Sigmoid colon (tissue), 7 donors: ENCODE data around the gene FAM234A. TPM values are rescaled to one million over a fixed set of nuclear protein-coding genes. Genes with fewer than 3 reads are reported as not detected.
"Not testable (repeated sequence)": the region's sequence is repeated elsewhere in the genome, so short reads cannot be mapped to it uniquely, and the experiment has no call there.

ENCODE experiments used
- DNase-seq: peaks from one replicate; pipeline ENCODE4 v3.0.0-alpha.2; 2019
- H3K27ac ChIP-seq, 4 donors: fragments of 200-600 bp; sonication (generic); one replicate each; pipeline ENCODE4 v1.5.1; 2016 to 2019; ENCODE audit warnings: mild to moderate bottlenecking in 1 of 4
- H3K27me3 ChIP-seq, 3 donors: fragments of 200-600 bp; sonication (generic); one replicate each; pipeline ENCODE4 v1.5.1; 2019; ENCODE audit warnings: mild to moderate bottlenecking in 1 of 3
- H3K36me3 ChIP-seq, 4 donors: fragments of 200-600 bp; sonication (generic); one replicate each; pipeline ENCODE4 v1.5.1; 2016 to 2019
- H3K4me1 ChIP-seq, 4 donors: fragments of 200-600 bp; sonication (generic); one replicate each; pipeline ENCODE4 v1.5.1; 2017 to 2019
- H3K4me3 ChIP-seq, 4 donors: fragments of 200-600 bp; sonication (generic); one replicate each; pipeline ENCODE4 v1.5.1; 2017 to 2019; ENCODE audit warnings: mild to moderate bottlenecking in 2 of 4, moderate library complexity in 1 of 4
- H3K9me3 ChIP-seq, 4 donors: fragments of 200-600 bp in 3 of 4; sonication (generic) in 3 of 4; one replicate each; pipeline versions ENCODE4 v1.5.1 to v1.6.1; 2013 to 2019
- EP300 ChIP-seq, 4 donors: sonication (generic); formaldehyde crosslinking; IDR thresholded peaks; one replicate each; pipeline ENCODE4 v1.6.1; 2017; ENCODE audit warnings: antibody characterized with exemption in 4 of 4
- POLR2A ChIP-seq, 2 donors: fragments of 450-650 bp; IDR thresholded peaks; one replicate each; pipeline ENCODE4 v1.6.1; 2016; ENCODE audit warnings: antibody characterized with exemption in 2 of 2, mild to moderate bottlenecking in 2 of 2, moderate library complexity in 2 of 2
- POLR2AphosphoS5 ChIP-seq, 4 donors: sonication (generic); formaldehyde crosslinking; IDR thresholded peaks; one replicate each; pipeline ENCODE4 v1.6.1; 2017; ENCODE audit warnings: antibody characterized with exemption in 4 of 4
- WGBS, 2 donors: extraction: QIAGEN DNeasy Blood & Tissue Kit; methylation state at CpG; one replicate each; pipeline ENCODE4 v1.1.7; 2013; 5-methylcytosine and 5-hydroxymethylcytosine counted together
- intact Hi-C: fragments of 100-400 bp; cut with DNase I; formaldehyde crosslinking; loops from one replicate; pipeline ENCODE4 v1.15.1; 2023
- polyA plus RNA-seq, 3 donors: library from polyadenylated mRNA; stranded (reverse); fragments of 200-250 nt; gene quantifications; one replicate each; pipeline ENCODE4 v1.2.3, GENCODE V29; 2013
- total RNA-seq, 4 donors: library from RNA; depleted of rRNA; stranded (reverse); fragments of >200 nt; gene quantifications; one replicate each; pipeline ENCODE4 v1.1.0, GENCODE V29; 2016
- TF ChIP-seq, protein P1 (sequence below), 4 experiments: fragments of 450-650 bp in 3 of 4; fragments of 200-600 bp in 1 of 4; IDR thresholded peaks; one replicate each; pipeline ENCODE4 v1.5.1; 2016 to 2019; ENCODE audit warnings: antibody characterized with exemption in 4 of 4, mild to moderate bottlenecking in 3 of 4, moderate library complexity in 2 of 4
- donor health status: healthy with polysubstance abuse.
- donor health status: Bipolar disorder and iron deficiency.
- donor health status: healthy.

FAM234A gene
- total and polyA plus RNA-seq, 7 donors, result 12.6 to 82.5 (median 47.1) TPM

DNA sequence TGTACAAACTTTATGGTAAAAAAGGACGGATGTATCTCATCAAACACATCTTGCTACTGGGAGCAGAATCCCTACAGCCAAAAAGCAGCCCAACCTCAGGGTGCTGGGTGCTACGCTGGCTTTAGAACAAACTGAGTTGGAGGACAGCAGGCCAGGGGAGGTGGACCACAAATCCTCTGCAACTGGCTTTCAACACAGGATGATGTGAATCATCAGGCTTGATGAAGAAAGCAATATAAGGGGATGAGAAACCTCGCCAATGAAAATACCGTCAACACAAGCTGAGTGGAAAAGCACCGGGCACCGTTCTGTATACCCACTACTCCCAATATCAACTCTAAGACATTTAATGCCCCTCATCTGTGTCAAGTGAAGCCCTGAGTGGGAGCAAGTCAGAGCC lies 40.1 kb upstream of the FAM234A start:
- intact Hi-C loops, result no loop called here
- no peak overlapping the region for H3K27ac ChIP-seq
- no peak overlapping the region for H3K4me3 ChIP-seq
- H3K27me3 ChIP-seq, result no peaks in the 10 kb centered on the region
- no peak for DNase-seq
- no peaks in the 10 kb centered on the region for H3K4me1 ChIP-seq
- peaks cover 53 to 100% (median 84%) of the 10 kb centered on the region in 4 donors for H3K36me3 ChIP-seq
- no peaks in the 10 kb centered on the region for H3K9me3 ChIP-seq
- 88 to 98% methylated on average over 6 of the region's 6 CpGs for WGBS, 2 donors
- TF ChIP-seq, protein P1, sequence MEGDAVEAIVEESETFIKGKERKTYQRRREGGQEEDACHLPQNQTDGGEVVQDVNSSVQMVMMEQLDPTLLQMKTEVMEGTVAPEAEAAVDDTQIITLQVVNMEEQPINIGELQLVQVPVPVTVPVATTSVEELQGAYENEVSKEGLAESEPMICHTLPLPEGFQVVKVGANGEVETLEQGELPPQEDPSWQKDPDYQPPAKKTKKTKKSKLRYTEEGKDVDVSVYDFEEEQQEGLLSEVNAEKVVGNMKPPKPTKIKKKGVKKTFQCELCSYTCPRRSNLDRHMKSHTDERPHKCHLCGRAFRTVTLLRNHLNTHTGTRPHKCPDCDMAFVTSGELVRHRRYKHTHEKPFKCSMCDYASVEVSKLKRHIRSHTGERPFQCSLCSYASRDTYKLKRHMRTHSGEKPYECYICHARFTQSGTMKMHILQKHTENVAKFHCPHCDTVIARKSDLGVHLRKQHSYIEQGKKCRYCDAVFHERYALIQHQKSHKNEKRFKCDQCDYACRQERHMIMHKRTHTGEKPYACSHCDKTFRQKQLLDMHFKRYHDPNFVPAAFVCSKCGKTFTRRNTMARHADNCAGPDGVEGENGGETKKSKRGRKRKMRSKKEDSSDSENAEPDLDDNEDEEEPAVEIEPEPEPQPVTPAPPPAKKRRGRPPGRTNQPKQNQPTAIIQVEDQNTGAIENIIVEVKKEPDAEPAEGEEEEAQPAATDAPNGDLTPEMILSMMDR (IDR thresholded peaks at IDR 0.05), result no peak
- TF ChIP-seq POLR2AphosphoS5 (IDR thresholded peaks at IDR 0.05) (no peak), POLR2A (IDR thresholded peaks at IDR 0.05) (no peak), EP300 (IDR thresholded peaks at IDR 0.05) (no peak)

DNA sequence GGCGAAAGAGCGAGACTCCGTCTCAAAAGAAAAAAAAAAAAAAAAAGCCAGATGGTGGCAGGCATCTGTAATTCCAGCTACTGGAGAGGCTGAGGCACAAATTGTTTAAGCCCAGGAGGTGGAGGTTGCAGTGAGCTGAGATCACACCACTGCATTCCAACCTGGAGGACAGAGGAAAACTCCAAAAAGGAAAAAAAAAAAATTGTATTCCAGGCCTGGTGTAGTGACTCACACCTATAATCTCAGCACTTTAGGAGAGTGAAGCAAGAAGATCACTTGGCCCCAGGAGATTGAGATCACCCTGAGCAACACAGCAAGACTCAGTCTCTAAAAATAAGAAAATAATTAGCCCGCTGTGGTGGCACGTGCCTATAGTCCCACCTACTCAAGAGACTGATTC lies 34.2 kb upstream of the FAM234A start:
- no peak overlapping the region for H3K27ac ChIP-seq
- intact Hi-C loops, result no loop called here
- TF ChIP-seq, protein P1 (IDR thresholded peaks at IDR 0.05), result no peak
- TF ChIP-seq POLR2AphosphoS5 (IDR thresholded peaks at IDR 0.05) (no peak), POLR2A (IDR thresholded peaks at IDR 0.05) (no peak), EP300 (IDR thresholded peaks at IDR 0.05) (no peak)
- H3K4me3 ChIP-seq, result no peak overlapping the region
- 96 to 97% methylated on average over 5 of the region's 5 CpGs for WGBS, 2 donors
- peaks cover 41 to 92% (median 57%) of the 10 kb centered on the region in 4 donors for H3K36me3 ChIP-seq
- no peaks in the 10 kb centered on the region for H3K4me1 ChIP-seq
- no peaks in the 10 kb centered on the region for H3K9me3 ChIP-seq
- DNase-seq, result no peak
- no peaks in the 10 kb centered on the region for H3K27me3 ChIP-seq

DNA sequence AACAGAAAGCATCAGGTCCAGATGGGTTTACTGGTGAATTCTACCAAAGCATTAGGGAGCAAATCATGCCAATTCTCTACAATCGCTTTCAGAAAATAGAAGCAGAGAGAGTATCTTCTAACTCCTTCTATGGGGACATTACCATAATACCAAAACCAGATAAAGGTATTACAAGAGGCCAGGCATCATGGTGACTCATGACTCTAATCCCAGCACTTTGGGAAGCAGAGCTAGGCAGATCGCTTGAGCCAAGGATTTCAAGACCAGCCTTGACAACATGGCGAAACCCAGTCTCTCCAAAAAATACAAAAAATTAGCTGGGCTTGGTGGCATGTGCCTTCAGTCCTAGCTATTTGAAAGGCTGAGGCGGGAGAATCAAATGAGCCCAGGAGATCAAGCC lies 31.4 kb upstream of the FAM234A start:
- no peak for TF ChIP-seq EP300 (IDR thresholded peaks at IDR 0.05)
- TF ChIP-seq POLR2AphosphoS5 (IDR thresholded peaks at IDR 0.05), result no peak
- H3K4me3 ChIP-seq, result no peak overlapping the region
- H3K36me3 ChIP-seq, result peaks cover 48 to 92% (median 62%) of the 10 kb centered on the region in 4 donors
- H3K4me1 ChIP-seq, result no peaks in the 10 kb centered on the region
- WGBS, 2 donors, result 98 to 99% methylated on average over 4 of the region's 4 CpGs
- H3K27me3 ChIP-seq, result no peaks in the 10 kb centered on the region
- no peak overlapping the region for H3K27ac ChIP-seq
- intact Hi-C loops, result no loop called here
- no peaks in the 10 kb centered on the region for H3K9me3 ChIP-seq
- DNase-seq, result no peak

DNA sequence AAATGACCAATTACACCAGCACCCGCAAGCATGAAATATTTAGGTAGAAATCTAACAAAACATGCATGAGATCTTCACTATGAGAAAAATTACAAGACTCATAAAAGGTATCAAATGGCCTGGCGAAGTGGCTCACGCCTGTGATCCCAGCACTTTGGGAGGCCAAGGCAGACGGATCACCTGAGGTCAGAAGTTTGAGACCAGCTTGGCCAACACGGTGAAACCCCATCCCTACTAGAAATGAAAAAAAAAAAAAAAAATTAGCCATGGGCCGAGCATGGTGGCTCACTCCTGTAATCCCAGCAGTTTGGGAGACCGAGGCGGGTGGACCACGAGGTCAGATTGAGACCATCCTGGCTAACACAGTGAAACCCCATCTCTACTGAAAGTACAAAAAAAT lies 30.6 kb upstream of the FAM234A start:
- H3K4me1 ChIP-seq, H3K9me3 ChIP-seq, DNase-seq, intact Hi-C loops, H3K4me3 ChIP-seq, H3K27ac ChIP-seq, H3K27me3 ChIP-seq: not testable (repeated sequence)
- 97% methylated on average over 9 of the region's 9 CpGs for WGBS, 2 donors
- H3K36me3 ChIP-seq, result peaks cover 40 to 92% (median 56%) of the 10 kb centered on the region in 4 donors

DNA sequence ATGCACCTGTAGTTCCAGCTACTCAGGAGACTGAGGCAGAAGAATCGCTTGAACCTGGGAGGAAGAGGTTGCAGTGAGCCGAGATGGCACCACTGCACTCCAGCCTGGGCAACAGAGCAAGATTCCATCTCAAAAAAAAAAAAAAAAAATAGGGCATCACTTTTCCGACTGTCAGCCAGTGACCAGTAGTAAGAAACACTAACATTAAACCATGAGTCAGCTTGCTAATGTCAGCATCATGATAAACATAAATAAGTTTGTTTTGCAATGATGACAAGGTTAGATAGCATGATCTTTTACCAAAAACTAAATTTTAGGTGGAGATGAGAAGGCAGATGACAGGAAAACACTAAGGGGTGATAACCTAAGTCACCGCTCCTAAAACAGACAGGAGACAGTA lies 25.3 kb upstream of the FAM234A start:
- WGBS, 2 donors, result 93 to 94% methylated on average over 4 of the region's 4 CpGs
- H3K4me1 ChIP-seq, H3K9me3 ChIP-seq, intact Hi-C loops, DNase-seq, H3K27me3 ChIP-seq, H3K4me3 ChIP-seq, H3K27ac ChIP-seq: not testable (repeated sequence)
- H3K36me3 ChIP-seq, result peaks cover 32 to 100% (median 47%) of the 10 kb centered on the region in 4 donors

DNA sequence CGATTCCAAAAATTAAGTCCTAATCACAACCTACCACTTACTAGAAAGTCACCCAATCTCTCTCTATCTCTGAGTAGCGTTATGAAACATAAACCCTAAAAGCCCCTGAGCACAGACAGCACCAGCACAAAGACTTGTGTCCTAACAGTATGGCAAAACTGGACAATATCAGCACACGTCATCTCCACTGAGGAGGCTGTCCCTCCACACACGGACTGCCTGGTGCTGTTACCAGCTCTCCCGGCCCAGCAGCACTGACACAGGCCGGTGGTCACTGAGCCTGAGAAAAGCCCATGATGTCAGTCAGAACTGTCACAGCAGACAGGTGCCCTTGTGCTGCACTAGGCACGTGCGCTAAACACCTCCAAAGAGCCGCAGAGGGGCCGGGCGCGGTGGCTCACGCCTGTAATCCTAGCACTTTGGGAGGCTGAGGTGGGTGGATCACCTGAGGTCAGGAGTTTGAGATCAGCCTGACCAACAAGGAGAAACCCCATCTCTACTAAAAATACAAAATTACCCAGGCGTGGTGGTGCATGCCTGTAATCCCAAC lies 22.9 kb upstream of the FAM234A start:
- H3K27ac ChIP-seq, intact Hi-C loops, H3K4me3 ChIP-seq, DNase-seq, H3K27me3 ChIP-seq, H3K9me3 ChIP-seq, H3K4me1 ChIP-seq: not testable (repeated sequence)
- 93% methylated on average over 14 of the region's 14 CpGs for whole genome bisulfite sequencing, 2 donors
- H3K36me3 ChIP-seq, result peaks cover 14 to 100% (median 39%) of the 10 kb centered on the region in 4 donors

DNA sequence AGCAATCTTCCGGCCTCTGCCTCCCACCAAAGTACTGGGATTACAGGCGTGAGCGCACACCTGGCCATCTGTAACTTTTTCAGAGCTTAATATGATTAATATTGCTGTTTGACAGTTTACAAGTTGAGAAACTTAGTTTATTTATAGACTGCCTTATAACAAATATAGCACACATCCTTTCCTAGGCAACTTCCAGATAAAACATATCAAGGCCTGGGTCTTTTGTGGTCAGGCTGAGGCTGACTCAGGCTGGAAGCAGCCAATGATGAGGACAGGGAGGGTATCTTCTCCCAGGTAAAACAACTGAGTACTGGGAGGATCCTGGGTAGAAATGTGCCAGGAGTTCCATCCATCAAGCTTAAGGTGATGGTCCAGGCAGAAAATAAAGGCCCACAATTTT lies 21.6 kb upstream of the FAM234A start:
- H3K27ac ChIP-seq, result no peak overlapping the region
- no peak for DNase-seq
- intact Hi-C loops, result no loop called here

More for the DNA sequence above, 21.6 kb upstream of the FAM234A start:
- Histone ChIP-seq H3K27me3 (no peaks in the 10 kb centered on the region), H3K36me3 (peaks cover 9 to 100% (median 33%) of the 10 kb centered on the region in 4 donors), H3K9me3 (no peaks in the 10 kb centered on the region), H3K4me3 (no peak overlapping the region), H3K4me1 (no peaks in the 10 kb centered on the region)
- no peak for TF ChIP-seq POLR2AphosphoS5 (IDR thresholded peaks at IDR 0.05)
- TF ChIP-seq EP300 (IDR thresholded peaks at IDR 0.05), result no peak
- no peak for TF ChIP-seq POLR2A (IDR thresholded peaks at IDR 0.05)
- TF ChIP-seq, protein P1 (IDR thresholded peaks at IDR 0.05), result no peak
- 94 to 96% methylated on average over 3 of the region's 3 CpGs for WGBS, 2 donors
